K562 (cell line): ENCODE results near the gene PPP1R3G. TPM values are rescaled to one million over a fixed set of nuclear protein-coding genes. Genes with fewer than 3 reads are reported as not detected.

Experiments used
- ATAC-seq: fragments of 200-7000 bp; cut with Tn5 transposase; 3 replicates; pipeline ENCODE4 v1.9.1; 2020; ENCODE audit warnings: moderate library complexity
- BruUV-seq: library from RNA; stranded (reverse); fragments of 400-500 nt; replicated peaks from 2 replicates; lab custom pipeline; 2021; lab: Mats Ljungman, UMichigan
- CTCF ChIA-PET: fragments of 300-600 bp; formaldehyde crosslinking; extraction: SDS; loops from one replicate; lab custom pipeline; 2021; ENCODE audit warnings: low intra/inter-chr PET ratio; lab: Yijun Ruan, JAX
- POLR2A ChIA-PET: fragments of 300-600, 350-650 bp; sonication (Branson Sonifier 250); formaldehyde crosslinking; extraction: SDS; loops from one replicate; lab custom pipeline; 2021; ENCODE audit warnings: antibody characterized with exemption, inconsistent platforms; lab: Yijun Ruan, JAX
- DNase-seq, 4 experiments: peaks; one replicate each; pipeline versions ENCODE4 v3.0.0 to v3.0.0-alpha.2; 2011 to 2018; ENCODE audit warnings: low spot score in 3 of 4, mixed read lengths in 3 of 4; ENCODE audit errors: extremely low read depth in 1 of 4
- FAIRE-seq: peaks from 2 replicates; lab custom pipeline; 2011; peaks lifted over from hg19 to GRCh38; lab: Jason Lieb, UNC
- H2AFZ ChIP-seq: 2 replicates; pipeline ENCODE4 v1.6.0; 2011; ENCODE audit warnings: low read depth, low read length, control low read depth, inconsistent platforms
- H3K27ac ChIP-seq: fragments of 200-600 bp; 3 replicates; pipeline ENCODE4 v1.8.0; 2011; ENCODE audit warnings: low read depth, mild to moderate bottlenecking, control low read depth, inconsistent platforms, low read length, moderate library complexity, mixed read lengths; ENCODE audit errors: extremely low read depth
- H3K27me3 ChIP-seq, 2 experiments: fragments of 300-600 bp in 1 of 2; 2 replicates in 1 of 2; 3 replicates in 1 of 2; pipeline versions ENCODE4 v1.6.0 to v1.8.0; 2011; ENCODE audit warnings: inconsistent platforms in 2 of 2, low read length in 2 of 2, mild to moderate bottlenecking in 1 of 2, mixed read lengths in 1 of 2, moderate library complexity in 1 of 2; ENCODE audit not compliant: control insufficient read depth in 2 of 2, insufficient read depth in 2 of 2
- H3K36me3 ChIP-seq: fragments of 300-600 bp; 3 replicates; pipeline ENCODE4 v1.8.0; 2011; ENCODE audit warnings: mild to moderate bottlenecking, low read length, inconsistent platforms; ENCODE audit not compliant: control insufficient read depth, insufficient read depth
- H3K4me1 ChIP-seq, 2 experiments: fragments of 200-600 bp in 1 of 2; replicated peaks in 1 of 2; 2 replicates in 1 of 2; 3 replicates in 1 of 2; pipeline versions ENCODE4 v1.5.1 to v1.8.0; 2011; ENCODE audit warnings: inconsistent platforms in 2 of 2, low read length in 2 of 2, mild to moderate bottlenecking in 1 of 2, mixed read lengths in 1 of 2, moderate library complexity in 1 of 2; ENCODE audit not compliant: control insufficient read depth in 2 of 2, insufficient read depth in 2 of 2
- H3K4me2 ChIP-seq: 2 replicates; pipeline ENCODE4 v1.6.1; 2011; ENCODE audit warnings: low read length, control low read depth, inconsistent platforms, mixed read lengths; ENCODE audit not compliant: insufficient read depth
- H3K4me3 ChIP-seq: fragments of 200-600 bp; sonication (generic), shearing (Covaris generic); 2 replicates; pipeline ENCODE4 v1.5.1; 2016; ENCODE audit warnings: control low read depth, inconsistent platforms
- H3K79me2 ChIP-seq: fragments of 200-600 bp; 3 replicates; pipeline ENCODE4 v1.8.0; 2011; ENCODE audit warnings: low read length, inconsistent platforms; ENCODE audit not compliant: control insufficient read depth, insufficient read depth
- H3K9ac ChIP-seq, 2 experiments: 2 replicates each; pipeline versions ENCODE4 v1.6.0 to v1.6.1; 2011; ENCODE audit warnings: low read depth in 2 of 2, low read length in 2 of 2, control low read depth in 1 of 2, inconsistent platforms in 1 of 2, mild to moderate bottlenecking in 1 of 2, mixed read lengths in 1 of 2; ENCODE audit not compliant: insufficient read depth in 1 of 2
- H3K9me1 ChIP-seq: one replicate; pipeline ENCODE4 v1.6.0; 2011; ENCODE audit warnings: inconsistent platforms, mild to moderate bottlenecking, low read length, moderate library complexity; ENCODE audit not compliant: control insufficient read depth, insufficient read depth
- H3K9me3 ChIP-seq: replicated peaks from 2 replicates; pipeline ENCODE4 v1.5.1; 2011; ENCODE audit warnings: low read depth, low read length, inconsistent platforms; ENCODE audit not compliant: control insufficient read depth, insufficient read depth
- H4K20me1 ChIP-seq: replicated peaks from 2 replicates; pipeline ENCODE4 v1.6.1; 2011; ENCODE audit warnings: low read length, inconsistent platforms, mixed read lengths; ENCODE audit not compliant: control insufficient read depth, insufficient read depth
- BDP1 ChIP-seq: IDR thresholded peaks from 3 replicates; pipeline ENCODE4 v1.6.1; 2011; ENCODE audit not compliant: insufficient read length, insufficient read depth
- WGBS: fragments of 100-300 bp; shearing (Covaris generic); methylation state at CpG from one replicate; pipeline ENCODE4 v1.1.6; 2016; ENCODE audit warnings: low coverage, mixed read lengths; ENCODE audit not compliant: insufficient coverage; ENCODE audit errors: missing lambda C conversion rate; 5-methylcytosine and 5-hydroxymethylcytosine counted together
- in situ Hi-C: fragments of 300-500 bp; cut with MboI; formaldehyde crosslinking; loops from 4 replicates; pipeline ENCODE4 v1.15.0; 2018; ENCODE audit warnings: inconsistent platforms, mixed read lengths
- intact Hi-C: fragments of 100-400 bp; cut with micrococcal nuclease; formaldehyde crosslinking; loops from 2 replicates; pipeline ENCODE4 v1.14.2; 2022
- polyA plus RNA-seq, 8 experiments: library from polyadenylated mRNA; depleted of rRNA in 4 of 8; stranded (reverse) in 5 of 8; unstranded in 3 of 8; fragments of >200 nt; fragmentation: Nextera tagmentation in 2 of 8; fragmentation: Illumina TruSeq in 1 of 8; extraction: Ambion mirVana in 2 of 8; extraction: Trizol in 1 of 8; gene quantifications; 2 replicates each; pipeline versions ENCODE4 v1.2.1 to v1.2.3, GENCODE V29; 2011 to 2014; ENCODE audit warnings: inconsistent platforms in 1 of 8, missing spikeins in 1 of 8
- total RNA-seq, 7 experiments: library from RNA; depleted of rRNA in 6 of 7; stranded (reverse); fragments of >200 nt in 6 of 7; fragmentation: Illumina TruSeq in 2 of 7; extraction: Trizol in 2 of 7; gene quantifications; 2 replicates each; pipeline versions ENCODE4 v1.2.1 to v1.2.3, GENCODE V29; 2011 to 2021; ENCODE audit warnings: low replicate concordance in 1 of 7
- TF ChIP-seq, protein P1 (sequence below), 3 experiments: IDR thresholded peaks in 2 of 3; conservative IDR thresholded peaks in 1 of 3; 2 replicates each; pipeline ENCODE4 v1.5.1; 2011 to 2012; ENCODE audit warnings: low read length in 3 of 3, mild to moderate bottlenecking in 3 of 3, control low read depth in 2 of 3, improper control_type of control experiment in 1 of 3, inconsistent platforms in 1 of 3, low read depth in 1 of 3, mixed read lengths in 1 of 3, moderate library complexity in 1 of 3; ENCODE audit not compliant: insufficient read depth in 2 of 3
- TF ChIP-seq, protein P2 (sequence below): sonication (generic); formaldehyde crosslinking; IDR thresholded peaks from 2 replicates; pipeline ENCODE4 v1.8.1; 2023; ENCODE audit warnings: mild to moderate bottlenecking, missing genetic modification reagents

PPP1R3G gene
- total and polyA plus RNA-seq, 9 of the 15 experiments (the other 6 are each of a cell fraction or from before 2014, with no cell fraction given) = 0.01 to 0.13 (median 0.01) TPM; not detected in 4

DNA sequence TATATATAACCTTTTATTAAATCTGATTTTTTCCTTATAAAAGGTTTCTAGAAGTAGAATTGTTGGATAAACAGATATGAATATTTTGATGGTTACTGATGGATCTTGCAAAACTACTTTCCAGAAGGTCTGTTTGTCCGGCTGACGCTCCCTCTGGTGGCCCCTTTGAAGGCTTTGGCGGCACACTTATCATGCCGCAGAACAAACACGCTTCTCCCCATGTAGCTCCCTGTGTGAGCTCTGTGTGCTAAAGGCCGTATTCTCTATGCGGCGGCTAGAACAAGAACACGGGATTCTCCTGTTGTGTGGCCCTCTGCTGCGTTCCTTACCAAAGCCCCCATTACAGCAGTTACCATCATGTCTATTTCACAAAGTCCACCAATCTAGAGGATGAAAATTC is 30.0 kb downstream of the PPP1R3G start:
- Histone ChIP-seq H3K9ac (no peak overlapping the region), H2AFZ (no peak overlapping the region), H3K79me2 (no peaks in the 10 kb centered on the region), H3K27ac (no peak overlapping the region), H4K20me1 (peaks cover 14% of the 10 kb centered on the region), H3K36me3 (peaks cover 4% of the 10 kb centered on the region; the same call in 2 of the 3 replicates), H3K9me1 (no peaks in the 10 kb centered on the region), H3K27me3 (no peaks in the 10 kb centered on the region), H3K9me3 (no peaks in the 10 kb centered on the region), H3K4me3 (no peak overlapping the region), H3K4me1 (peaks cover 0 to 2% of the 10 kb centered on the region in 2 experiments; a peak in 2 of 5 replicates), H3K4me2 (no peak overlapping the region)
- no TSS peak for BruUV-seq
- no peak for TF ChIP-seq BDP1
- TF ChIP-seq, protein P1, sequence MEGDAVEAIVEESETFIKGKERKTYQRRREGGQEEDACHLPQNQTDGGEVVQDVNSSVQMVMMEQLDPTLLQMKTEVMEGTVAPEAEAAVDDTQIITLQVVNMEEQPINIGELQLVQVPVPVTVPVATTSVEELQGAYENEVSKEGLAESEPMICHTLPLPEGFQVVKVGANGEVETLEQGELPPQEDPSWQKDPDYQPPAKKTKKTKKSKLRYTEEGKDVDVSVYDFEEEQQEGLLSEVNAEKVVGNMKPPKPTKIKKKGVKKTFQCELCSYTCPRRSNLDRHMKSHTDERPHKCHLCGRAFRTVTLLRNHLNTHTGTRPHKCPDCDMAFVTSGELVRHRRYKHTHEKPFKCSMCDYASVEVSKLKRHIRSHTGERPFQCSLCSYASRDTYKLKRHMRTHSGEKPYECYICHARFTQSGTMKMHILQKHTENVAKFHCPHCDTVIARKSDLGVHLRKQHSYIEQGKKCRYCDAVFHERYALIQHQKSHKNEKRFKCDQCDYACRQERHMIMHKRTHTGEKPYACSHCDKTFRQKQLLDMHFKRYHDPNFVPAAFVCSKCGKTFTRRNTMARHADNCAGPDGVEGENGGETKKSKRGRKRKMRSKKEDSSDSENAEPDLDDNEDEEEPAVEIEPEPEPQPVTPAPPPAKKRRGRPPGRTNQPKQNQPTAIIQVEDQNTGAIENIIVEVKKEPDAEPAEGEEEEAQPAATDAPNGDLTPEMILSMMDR (IDR thresholded peaks at IDR 0.05 in 2 of 3, conservative IDR thresholded peaks at IDR 0.05 in 1 of 3; ENCODE audit: insufficient read depth in 2 of 3, low read depth in 1 of 3, low read length in 3 of 3) = peak; percentile 25 to 32 (median 28); a peak in 2 of 6 replicates
- TF ChIP-seq, protein P2, sequence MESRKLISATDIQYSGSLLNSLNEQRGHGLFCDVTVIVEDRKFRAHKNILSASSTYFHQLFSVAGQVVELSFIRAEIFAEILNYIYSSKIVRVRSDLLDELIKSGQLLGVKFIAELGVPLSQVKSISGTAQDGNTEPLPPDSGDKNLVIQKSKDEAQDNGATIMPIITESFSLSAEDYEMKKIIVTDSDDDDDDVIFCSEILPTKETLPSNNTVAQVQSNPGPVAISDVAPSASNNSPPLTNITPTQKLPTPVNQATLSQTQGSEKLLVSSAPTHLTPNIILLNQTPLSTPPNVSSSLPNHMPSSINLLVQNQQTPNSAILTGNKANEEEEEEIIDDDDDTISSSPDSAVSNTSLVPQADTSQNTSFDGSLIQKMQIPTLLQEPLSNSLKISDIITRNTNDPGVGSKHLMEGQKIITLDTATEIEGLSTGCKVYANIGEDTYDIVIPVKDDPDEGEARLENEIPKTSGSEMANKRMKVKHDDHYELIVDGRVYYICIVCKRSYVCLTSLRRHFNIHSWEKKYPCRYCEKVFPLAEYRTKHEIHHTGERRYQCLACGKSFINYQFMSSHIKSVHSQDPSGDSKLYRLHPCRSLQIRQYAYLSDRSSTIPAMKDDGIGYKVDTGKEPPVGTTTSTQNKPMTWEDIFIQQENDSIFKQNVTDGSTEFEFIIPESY = peak; percentile 86
- CTCF ChIA-PET = no interaction called here
- intact Hi-C loops (no loop called here), in situ Hi-C loops (no loop called here)
- FAIRE-seq (peak; percentile 23), DNase-seq (peak in 1 of 4 experiments; percentile 21), ATAC-seq (peak; percentile 47; the same call in 1 of the 3 replicates)
- 77% methylated on average over 10 of the region's 10 CpGs for WGBS
- POLR2A ChIA-PET = no interaction called here
